GM18868 (cell line): ENCODE data around the gene C3orf85.

Experiments used
- ATAC-seq: cut with Tn5 transposase; IDR thresholded peaks from one replicate; pipeline ENCODE4 v1.9.1; 2021; ENCODE audit warnings: mild to moderate bottlenecking, moderate library complexity; ENCODE audit not compliant: unreplicated experiment

The C3orf85 gene

GRCh38 chr3:109149078-109149477 lies 12.6 kb downstream of the C3orf85 start:
- ATAC-seq, result no peak

GRCh38 chr3:109152320-109152719 lies 15.8 kb downstream of the C3orf85 start:
- no peak for ATAC-seq

GRCh38 chr3:109154979-109155378 lies 18.5 kb downstream of the C3orf85 start:
- ATAC-seq, result no peak

GRCh38 chr3:109155828-109156227 lies 19.3 kb downstream of the C3orf85 start:
- no peak for ATAC-seq

GRCh38 chr3:109161487-109162123 lies 25.1 kb downstream of the C3orf85 start:
- ATAC-seq, result no peak

- ATAC-seq, result no peak
Observed at GRCh38 chr3:109165905-109166304, 29.4 kb downstream of the C3orf85 start.

GRCh38 chr3:109171479-109171878 lies 35.0 kb downstream of the C3orf85 start:
- ATAC-seq, result no peak

GRCh38 chr3:109175411-109175810 lies 38.9 kb downstream of the C3orf85 start:
- no peak for ATAC-seq

- ATAC-seq, result no peak
Observed at GRCh38 chr3:109176726-109177125, 40.2 kb downstream of the C3orf85 start.

GRCh38 chr3:109177908-109178307 lies 41.4 kb downstream of the C3orf85 start:
- no peak for ATAC-seq

GRCh38 chr3:109178708-109179107 lies 42.2 kb downstream of the C3orf85 start:
- no peak for ATAC-seq

- no peak for ATAC-seq
Observed at GRCh38 chr3:109184726-109185125, 48.2 kb downstream of the C3orf85 start.

GRCh38 chr3:109187390-109187789 lies 50.9 kb downstream of the C3orf85 start:
- ATAC-seq, result no peak

GRCh38 chr3:109188741-109189140 lies 52.2 kb downstream of the C3orf85 start:
- no peak for ATAC-seq

GRCh38 chr3:109191421-109191820 lies 54.9 kb downstream of the C3orf85 start:
- ATAC-seq, result no peak

- no peak for ATAC-seq
Observed at GRCh38 chr3:109195815-109196214, 59.3 kb downstream of the C3orf85 start.
